ENCODE data around the gene ZNF276.

Gene ZNF276

DNA sequence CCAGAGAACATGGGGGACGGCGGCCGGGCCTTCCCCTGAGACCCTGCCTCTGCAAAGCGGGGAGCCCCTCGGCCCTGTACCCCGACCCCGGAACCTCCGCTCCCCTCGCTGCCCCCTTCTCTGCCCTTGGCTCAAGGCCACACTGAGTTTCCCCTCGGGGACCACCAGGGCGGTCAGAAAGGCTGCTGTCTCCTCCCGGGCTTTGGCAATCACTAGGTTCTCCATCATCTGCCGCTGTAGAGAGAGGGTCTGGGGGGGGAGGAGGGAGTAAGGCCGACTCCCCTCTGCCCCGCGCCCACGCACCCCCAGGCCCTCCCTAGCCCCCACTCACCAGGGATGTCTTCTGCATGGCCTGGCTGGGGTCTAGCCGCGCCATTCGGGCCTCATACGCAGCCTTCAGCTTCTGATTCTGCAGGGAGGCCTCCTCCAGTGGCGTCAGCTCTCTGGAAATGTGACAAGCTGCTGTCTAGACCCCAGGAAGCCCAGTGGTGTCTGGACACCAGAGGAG, 9.0 kb upstream of the ZNF276 start:
- Histone ChIP-seq H3K27me3 (ENCODE audit: control insufficient read depth, insufficient read depth, low read length, poor library complexity, severe bottlenecking) (peaks cover 5% of the 10 kb centered on the region), H3K27ac (ENCODE audit: insufficient read depth, low read depth, low read length, poor library complexity, severe bottlenecking) (no peak overlapping the region), H3K9me3 (ENCODE audit: control insufficient read depth, low read length) (no peaks in the 10 kb centered on the region), H3K36me3 (ENCODE audit: control insufficient read depth, insufficient read depth, low read length) (no peaks in the 10 kb centered on the region), H3K4me1 (ENCODE audit: control insufficient read depth, insufficient read depth, low read length) (peaks cover 18% of the 10 kb centered on the region), H3K4me3 (ENCODE audit: insufficient read depth, low read depth, low read length) (peak overlapping the region; percentile 64)
- 16 to 18% methylated on average over 22 of the region's 22 CpGs for WGBS, 2 experiments

DNA sequence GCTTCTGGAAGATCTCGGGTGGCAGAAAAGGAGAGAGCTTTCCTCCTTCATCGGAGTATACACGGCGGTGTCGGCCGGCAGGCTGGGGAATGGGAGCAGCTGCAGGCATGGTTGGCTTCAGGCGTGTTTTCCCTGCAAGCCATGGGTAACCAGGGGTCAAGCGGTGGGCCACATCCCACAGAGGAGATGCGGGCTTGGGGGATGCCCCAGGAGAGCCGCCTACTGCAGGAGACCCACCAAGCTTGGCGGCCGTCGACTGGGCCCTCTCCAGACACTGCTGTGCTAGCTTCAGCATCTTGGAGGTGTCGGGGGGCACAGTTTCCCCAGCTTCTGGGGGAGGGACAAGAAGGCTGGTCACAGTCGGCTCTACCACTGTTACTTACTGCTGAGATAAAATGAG, 4.8 kb upstream of the ZNF276 start:
- Histone ChIP-seq H3K4me3 (ENCODE audit: insufficient read depth, low read depth, low read length) (no peak overlapping the region), H3K9me3 (ENCODE audit: control insufficient read depth, low read length) (no peaks in the 10 kb centered on the region), H3K27me3 (ENCODE audit: control insufficient read depth, insufficient read depth, low read length, poor library complexity, severe bottlenecking) (peaks cover 21% of the 10 kb centered on the region), H3K36me3 (ENCODE audit: control insufficient read depth, insufficient read depth, low read length) (no peaks in the 10 kb centered on the region), H3K4me1 (ENCODE audit: control insufficient read depth, insufficient read depth, low read length) (peaks cover 6% of the 10 kb centered on the region), H3K27ac (ENCODE audit: insufficient read depth, low read depth, low read length, poor library complexity, severe bottlenecking) (no peak overlapping the region)
- WGBS, 2 experiments: 93 to 94% methylated on average over 15 of the region's 15 CpGs

DNA sequence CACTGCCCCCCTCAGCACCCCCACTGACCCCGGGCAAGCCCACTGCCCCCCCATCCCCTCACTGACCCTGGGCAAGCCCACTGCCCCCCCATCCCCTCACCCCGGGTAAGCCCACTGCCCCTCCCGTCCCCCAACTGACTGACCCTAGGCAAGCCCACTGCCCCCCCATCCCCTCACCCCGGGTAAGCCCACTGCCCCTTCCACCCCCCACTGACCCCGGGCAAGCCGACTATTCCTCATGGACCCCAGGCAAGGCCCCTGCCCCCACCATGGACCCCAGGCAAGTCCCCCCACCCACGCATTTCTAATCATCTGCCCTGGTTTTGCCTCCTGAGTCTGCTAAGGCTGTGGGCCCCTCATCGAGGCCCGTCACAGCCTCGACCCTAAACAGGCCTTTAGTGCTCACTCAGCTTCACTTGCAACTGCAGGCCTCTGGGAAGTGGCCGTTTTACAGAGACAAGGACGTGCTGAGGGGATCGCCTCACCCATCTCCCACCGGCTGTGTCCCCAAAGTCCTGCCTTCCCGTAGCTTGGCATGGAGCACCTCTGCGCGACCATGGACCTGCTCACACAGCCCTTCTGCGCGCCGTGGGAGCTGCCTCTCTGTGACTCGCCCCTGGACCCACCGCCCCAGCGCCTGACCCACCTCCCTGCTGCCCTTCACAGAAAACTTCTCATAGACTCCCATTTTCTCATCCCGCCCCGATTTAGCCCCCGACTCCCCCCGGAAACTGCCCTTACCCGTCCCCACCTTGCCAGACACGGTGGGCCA, 4.2 kb upstream of the ZNF276 start:
- Histone ChIP-seq H3K9me3 (ENCODE audit: control insufficient read depth, low read length) (no peaks in the 10 kb centered on the region), H3K36me3 (ENCODE audit: control insufficient read depth, insufficient read depth, low read length) (no peaks in the 10 kb centered on the region), H3K27me3 (ENCODE audit: control insufficient read depth, insufficient read depth, low read length, poor library complexity, severe bottlenecking) (peaks cover 24% of the 10 kb centered on the region), H3K4me1 (ENCODE audit: control insufficient read depth, insufficient read depth, low read length) (peaks cover 9% of the 10 kb centered on the region), H3K27ac (ENCODE audit: insufficient read depth, low read depth, low read length, poor library complexity, severe bottlenecking) (no peak overlapping the region), H3K4me3 (ENCODE audit: insufficient read depth, low read depth, low read length) (no peak overlapping the region)
- WGBS, 2 experiments: 94 to 95% methylated on average over 25 to 28 of the region's 29 CpGs

DNA sequence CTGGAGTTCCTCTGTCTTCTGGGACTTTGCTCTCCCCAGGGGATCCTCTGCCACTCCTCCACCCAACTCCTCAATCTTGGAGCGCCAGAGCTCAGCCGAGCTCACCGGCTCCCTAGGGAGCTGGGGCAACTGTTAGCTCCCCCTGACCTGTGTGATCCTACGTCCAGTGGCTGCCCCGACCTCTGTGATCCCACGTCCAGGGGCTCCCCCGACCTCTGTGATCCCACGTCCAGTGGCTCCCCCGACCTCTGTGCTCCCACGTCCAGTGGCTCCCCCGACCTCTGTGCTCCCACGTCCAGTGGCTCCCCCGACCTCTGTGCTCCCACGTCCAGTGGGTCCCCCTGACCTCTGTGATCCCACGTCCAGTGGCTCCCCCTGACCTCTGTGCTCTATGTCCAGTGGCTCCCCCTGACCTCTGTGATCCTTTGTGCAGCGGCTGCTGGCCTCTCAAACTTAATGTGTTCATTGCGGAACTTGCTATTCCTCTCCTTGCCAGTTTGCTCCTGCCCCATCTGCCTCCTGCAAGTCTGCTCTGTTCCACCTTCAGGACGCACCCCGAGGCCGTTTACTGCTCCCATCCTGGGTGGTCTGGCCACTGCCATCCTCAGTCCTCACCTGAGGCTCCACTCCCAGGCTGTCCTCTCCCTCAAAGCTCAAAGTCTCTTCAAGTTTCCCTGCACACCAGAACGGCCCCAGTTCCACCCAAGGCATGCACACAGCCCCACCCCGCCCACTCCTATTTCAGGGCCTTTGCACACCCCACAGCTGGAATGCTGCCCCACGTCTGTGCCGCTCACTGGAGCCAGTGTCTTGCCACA, 3.4 kb upstream of the ZNF276 start:
- peaks cover 17% of the 10 kb centered on the region for H3K4me1 ChIP-seq (ENCODE audit: control insufficient read depth, insufficient read depth, low read length)
- H3K27ac ChIP-seq (ENCODE audit: insufficient read depth, low read depth, low read length, poor library complexity, severe bottlenecking): no peak overlapping the region
- H3K4me3 ChIP-seq (ENCODE audit: insufficient read depth, low read depth, low read length): no peak overlapping the region
- H3K36me3 ChIP-seq (ENCODE audit: control insufficient read depth, insufficient read depth, low read length): peaks cover 3% of the 10 kb centered on the region
- WGBS, 2 experiments: 93% methylated on average over 24 of the region's 24 CpGs
- no peaks in the 10 kb centered on the region for H3K9me3 ChIP-seq (ENCODE audit: control insufficient read depth, low read length)
- peaks cover 31% of the 10 kb centered on the region for H3K27me3 ChIP-seq (ENCODE audit: control insufficient read depth, insufficient read depth, low read length, poor library complexity, severe bottlenecking)

DNA sequence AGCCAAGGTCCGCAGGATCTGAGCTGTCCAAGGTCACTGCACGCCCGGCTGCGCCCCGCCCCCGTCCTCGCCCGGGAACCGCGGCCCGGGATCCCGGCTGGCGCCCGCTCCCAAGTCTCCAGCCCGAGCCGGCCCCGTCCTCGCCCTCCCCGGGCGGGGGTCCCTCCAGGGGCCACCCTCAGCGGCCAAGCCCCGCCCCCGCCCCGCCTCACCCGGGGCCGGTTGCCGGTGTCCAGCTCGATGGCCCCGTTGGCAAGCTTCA, 855 bp upstream of the ZNF276 start:
- H3K4me1 ChIP-seq (ENCODE audit: control insufficient read depth, insufficient read depth, low read length): peaks cover 17% of the 10 kb centered on the region
- H3K9me3 ChIP-seq (ENCODE audit: control insufficient read depth, low read length): no peaks in the 10 kb centered on the region
- no peak overlapping the region for H3K27ac ChIP-seq (ENCODE audit: insufficient read depth, low read depth, low read length, poor library complexity, severe bottlenecking)
- H3K4me3 ChIP-seq (ENCODE audit: insufficient read depth, low read depth, low read length): peak overlapping the region; percentile 89
- H3K36me3 ChIP-seq (ENCODE audit: control insufficient read depth, insufficient read depth, low read length): peaks cover 12% of the 10 kb centered on the region
- 0% methylated on average over 29 of the region's 29 CpGs for WGBS, 2 experiments
- peaks cover 35% of the 10 kb centered on the region for H3K27me3 ChIP-seq (ENCODE audit: control insufficient read depth, insufficient read depth, low read length, poor library complexity, severe bottlenecking)

DNA sequence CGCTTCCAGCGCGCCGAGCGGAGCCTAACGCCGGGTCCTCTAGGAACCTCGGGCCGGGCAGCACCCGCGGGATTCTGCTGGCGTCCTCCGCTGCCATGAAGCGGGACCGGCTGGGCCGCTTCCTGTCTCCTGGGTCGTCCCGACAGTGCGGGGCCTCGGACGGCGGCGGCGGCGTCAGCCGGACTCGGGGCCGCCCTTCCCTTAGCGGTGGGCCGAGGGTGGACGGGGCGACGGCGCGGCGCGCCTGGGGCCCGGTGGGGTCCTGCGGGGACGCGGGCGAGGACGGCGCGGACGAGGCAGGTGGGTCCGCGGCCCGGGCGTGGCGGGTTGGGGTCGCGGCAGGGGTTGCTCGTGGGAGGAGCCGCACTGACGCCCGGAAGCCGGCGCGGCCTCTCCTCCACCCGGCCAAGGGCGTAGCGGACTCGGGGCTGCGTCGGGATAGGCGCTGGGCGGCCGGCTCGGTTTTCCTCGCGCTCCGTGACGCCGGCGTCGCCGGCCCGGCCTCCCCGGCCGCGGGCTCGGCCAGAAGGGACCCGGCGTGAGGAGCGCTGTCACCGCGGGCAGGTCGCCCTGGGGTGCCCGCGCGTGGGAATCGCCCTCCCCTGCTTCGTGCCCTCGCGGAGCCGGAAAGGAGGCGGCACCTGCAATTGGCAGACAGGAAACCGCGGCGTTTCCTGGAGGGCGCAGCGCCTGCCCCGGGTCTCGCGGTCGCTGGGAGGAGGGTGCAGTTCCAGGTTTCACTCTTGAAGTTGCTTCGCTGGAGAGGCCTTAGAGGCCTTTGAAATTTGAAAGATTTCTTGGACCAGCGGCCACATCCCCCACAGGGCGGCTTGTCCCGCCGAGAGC, 432 bp downstream of the ZNF276 start:
- Histone ChIP-seq H3K9me3 (ENCODE audit: control insufficient read depth, low read length) (no peaks in the 10 kb centered on the region), H3K36me3 (ENCODE audit: control insufficient read depth, insufficient read depth, low read length) (peaks cover 15% of the 10 kb centered on the region), H3K27ac (ENCODE audit: insufficient read depth, low read depth, low read length, poor library complexity, severe bottlenecking) (peak overlapping the region; percentile 63), H3K4me3 (ENCODE audit: insufficient read depth, low read depth, low read length) (peak overlapping the region; percentile 89), H3K27me3 (ENCODE audit: control insufficient read depth, insufficient read depth, low read length, poor library complexity, severe bottlenecking) (peaks cover 35% of the 10 kb centered on the region), H3K4me1 (ENCODE audit: control insufficient read depth, insufficient read depth, low read length) (peaks cover 17% of the 10 kb centered on the region)
- 1% methylated on average over 112 of the region's 112 CpGs for WGBS, 2 experiments

DNA sequence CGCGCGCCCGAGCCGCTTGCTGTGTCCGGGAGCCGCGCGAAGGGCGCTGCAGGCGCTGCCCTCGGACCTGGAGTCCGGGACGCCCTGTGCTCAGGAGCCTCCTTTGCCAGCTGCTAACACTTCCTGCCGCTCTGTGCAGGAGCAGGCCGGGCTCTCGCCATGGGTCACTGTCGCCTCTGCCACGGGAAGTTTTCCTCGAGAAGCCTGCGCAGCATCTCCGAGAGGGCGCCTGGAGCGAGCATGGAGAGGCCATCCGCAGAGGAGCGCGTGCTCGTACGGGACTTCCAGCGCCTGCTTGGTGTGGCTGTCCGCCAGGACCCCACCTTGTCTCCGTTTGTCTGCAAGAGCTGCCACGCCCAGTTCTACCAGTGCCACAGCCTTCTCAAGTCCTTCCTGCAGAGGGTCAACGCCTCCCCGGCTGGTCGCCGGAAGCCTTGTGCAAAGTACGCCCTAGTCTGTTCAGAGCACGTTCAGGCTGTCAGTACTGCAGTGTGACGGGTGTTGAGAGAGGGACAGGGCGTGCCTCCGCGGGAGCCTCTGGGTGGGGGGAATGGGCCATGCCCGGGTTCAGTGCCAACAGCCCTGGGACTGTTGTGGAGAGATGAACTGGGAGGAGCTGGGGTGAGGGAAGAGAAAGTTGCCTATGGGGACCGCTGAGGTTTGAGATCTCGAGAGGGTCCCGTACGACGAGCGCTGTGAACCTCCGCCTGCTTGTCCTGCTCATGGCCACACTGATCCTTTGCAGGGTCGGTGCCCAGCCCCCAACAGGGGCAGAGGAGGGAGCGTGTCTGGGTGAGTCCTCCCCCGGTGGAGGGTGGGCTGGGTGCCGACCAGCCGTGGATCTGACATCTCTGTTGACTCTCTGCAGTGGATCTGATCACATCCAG, 1.3 kb downstream of the ZNF276 start:
- no peak overlapping the region for H3K27ac ChIP-seq (ENCODE audit: insufficient read depth, low read depth, low read length, poor library complexity, severe bottlenecking)
- no peaks in the 10 kb centered on the region for H3K9me3 ChIP-seq (ENCODE audit: control insufficient read depth, low read length)
- peaks cover 35% of the 10 kb centered on the region for H3K27me3 ChIP-seq (ENCODE audit: control insufficient read depth, insufficient read depth, low read length, poor library complexity, severe bottlenecking)
- WGBS, 2 experiments: 55 to 57% methylated on average over 56 of the region's 56 CpGs
- H3K36me3 ChIP-seq (ENCODE audit: control insufficient read depth, insufficient read depth, low read length): peaks cover 18% of the 10 kb centered on the region
- H3K4me3 ChIP-seq (ENCODE audit: insufficient read depth, low read depth, low read length): peak overlapping the region; percentile 89
- peaks cover 17% of the 10 kb centered on the region for H3K4me1 ChIP-seq (ENCODE audit: control insufficient read depth, insufficient read depth, low read length)

DNA sequence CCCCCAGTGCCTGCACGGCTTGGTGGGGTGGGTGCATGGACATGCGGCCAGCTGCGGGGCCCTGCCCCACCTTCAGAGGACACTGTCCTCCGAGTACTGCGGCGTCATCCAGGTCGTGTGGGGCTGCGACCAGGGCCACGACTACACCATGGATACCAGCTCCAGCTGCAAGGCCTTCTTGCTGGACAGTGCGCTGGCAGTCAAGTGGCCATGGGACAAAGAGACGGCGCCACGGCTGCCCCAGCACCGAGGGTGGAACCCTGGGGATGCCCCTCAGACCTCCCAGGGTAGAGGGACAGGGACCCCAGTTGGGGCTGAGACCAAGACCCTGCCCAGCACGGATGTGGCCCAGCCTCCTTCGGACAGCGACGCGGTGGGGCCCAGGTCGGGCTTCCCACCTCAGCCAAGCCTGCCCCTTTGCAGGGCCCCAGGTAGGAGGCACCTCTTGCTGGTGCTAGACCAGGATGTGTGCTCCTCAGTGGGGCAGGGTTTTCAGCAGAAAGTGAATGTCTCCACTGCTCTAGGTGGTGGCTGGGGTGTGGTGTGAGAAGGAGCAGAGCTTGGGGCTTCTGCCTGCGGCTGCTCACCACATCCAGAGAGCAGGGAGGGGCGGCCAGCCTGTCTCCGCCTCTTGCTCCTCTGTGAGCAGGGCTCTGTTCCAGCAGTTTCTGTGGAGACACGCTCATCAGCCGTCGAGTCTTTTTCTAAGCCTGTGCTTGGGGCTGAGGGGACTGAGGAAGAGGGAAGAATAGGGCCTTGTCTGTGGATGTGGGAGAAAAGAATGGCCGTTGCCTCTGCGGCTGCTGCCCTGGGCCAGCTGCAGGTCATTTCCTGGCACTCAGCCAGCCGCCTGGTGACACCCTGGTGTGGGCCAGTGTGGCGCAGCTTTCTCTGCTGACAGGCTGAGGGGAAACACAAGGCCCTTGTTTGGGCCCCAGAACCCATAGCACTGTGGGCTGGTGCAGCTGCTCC, 2.2 kb downstream of the ZNF276 start:
- Histone ChIP-seq H3K27me3 (ENCODE audit: control insufficient read depth, insufficient read depth, low read length, poor library complexity, severe bottlenecking) (peaks cover 35% of the 10 kb centered on the region), H3K36me3 (ENCODE audit: control insufficient read depth, insufficient read depth, low read length) (peaks cover 22% of the 10 kb centered on the region), H3K4me3 (ENCODE audit: insufficient read depth, low read depth, low read length) (no peak overlapping the region), H3K27ac (ENCODE audit: insufficient read depth, low read depth, low read length, poor library complexity, severe bottlenecking) (no peak overlapping the region), H3K9me3 (ENCODE audit: control insufficient read depth, low read length) (no peaks in the 10 kb centered on the region), H3K4me1 (ENCODE audit: control insufficient read depth, insufficient read depth, low read length) (peaks cover 17% of the 10 kb centered on the region)
- WGBS, 2 experiments: 95 to 96% methylated on average over 30 of the region's 30 CpGs

All from ectodermal cell (in vitro differentiated cells).